NCI-H774 (cell line): ENCODE results near the gene FZR1.

Source experiments
- DNase-seq: peaks from one replicate; lab custom pipeline; 2025; lab: John Stamatoyannopoulos, UW

The FZR1 gene

GRCh38 chr19:3505598-3506383 lies at the start of gene FZR1:
Gene FZR1 (plus strand): TSS chr19:3506311. CDS start chr19:3522990, 16,679 bp downstream.
- DNase-seq: peak; percentile 98

GRCh38 chr19:3456925-3457527 lies 49.1 kb upstream of the FZR1 start:
- DNase-seq: no peak

- no peak for DNase-seq
Observed at GRCh38 chr19:3457528-3458228, 48.4 kb upstream of the FZR1 start.

- no peak for DNase-seq
Observed at GRCh38 chr19:3458229-3459088, 47.7 kb upstream of the FZR1 start.

- DNase-seq: no peak
Observed at GRCh38 chr19:3459089-3459881, 46.8 kb upstream of the FZR1 start.

GRCh38 chr19:3459965-3460582 lies 46.0 kb upstream of the FZR1 start:
- DNase-seq: no peak

GRCh38 chr19:3462991-3463713 lies 43.0 kb upstream of the FZR1 start:
- DNase-seq: no peak

GRCh38 chr19:3463714-3464586 lies 42.2 kb upstream of the FZR1 start:
- no peak for DNase-seq

GRCh38 chr19:3464587-3465235 lies 41.4 kb upstream of the FZR1 start:
- DNase-seq: no peak

- DNase-seq: no peak
Observed at GRCh38 chr19:3465552-3465951, 40.6 kb upstream of the FZR1 start.

- DNase-seq: no peak
Observed at GRCh38 chr19:3466635-3467034, 39.5 kb upstream of the FZR1 start.

GRCh38 chr19:3467437-3468198 lies 38.5 kb upstream of the FZR1 start:
- no peak for DNase-seq

GRCh38 chr19:3468211-3468610 lies 37.9 kb upstream of the FZR1 start:
- no peak for DNase-seq

- DNase-seq: no peak
Observed at GRCh38 chr19:3469638-3470499, 36.2 kb upstream of the FZR1 start.

- no peak for DNase-seq
Observed at GRCh38 chr19:3470500-3471128, 35.5 kb upstream of the FZR1 start.

GRCh38 chr19:3471954-3472655 lies 34.0 kb upstream of the FZR1 start:
- no peak for DNase-seq
